Suprapubic skin (tissue), 4 donors: ENCODE results near the gene PUSL1. TPM values are rescaled to one million over a fixed set of nuclear protein-coding genes. Genes with fewer than 3 reads are reported as not detected.

ENCODE experiments used
- DNase-seq, 2 donors: peaks; one replicate each; pipeline ENCODE4 v3.0.0-alpha.2; 2019; ENCODE audit warnings: low spot score in 2 of 2
- H3K27ac ChIP-seq: fragments of 200-600 bp; sonication (generic); one replicate; pipeline ENCODE4 v1.5.1; 2019
- H3K27me3 ChIP-seq: fragments of 200-600 bp; sonication (generic); one replicate; pipeline ENCODE4 v1.5.1; 2019
- H3K36me3 ChIP-seq: fragments of 200-600 bp; sonication (generic); one replicate; pipeline ENCODE4 v1.5.1; 2019
- H3K4me1 ChIP-seq: fragments of 200-600 bp; sonication (generic); one replicate; pipeline ENCODE4 v1.5.1; 2019
- H3K4me3 ChIP-seq: fragments of 200-600 bp; sonication (generic); one replicate; pipeline ENCODE4 v1.5.1; 2019; ENCODE audit warnings: mild to moderate bottlenecking
- H3K9me3 ChIP-seq: fragments of 200-600 bp; sonication (generic); one replicate; pipeline ENCODE4 v1.5.1; 2019
- EP300 ChIP-seq: sonication (generic); formaldehyde crosslinking; IDR thresholded peaks from one replicate; pipeline ENCODE4 v1.6.1; 2017; ENCODE audit warnings: antibody characterized with exemption
- POLR2A ChIP-seq, 2 donors: fragments of 450-650 bp; IDR thresholded peaks; one replicate each; pipeline ENCODE4 v1.6.1; 2017; ENCODE audit warnings: antibody characterized with exemption in 2 of 2, mild to moderate bottlenecking in 2 of 2, moderate library complexity in 2 of 2
- POLR2AphosphoS5 ChIP-seq, 3 donors: sonication (generic); formaldehyde crosslinking; IDR thresholded peaks; one replicate each; pipeline ENCODE4 v1.6.1; 2017; ENCODE audit warnings: antibody characterized with exemption in 3 of 3
- WGBS: methylation state at CpG from one replicate; pipeline ENCODE4 v1.1.5; 2018; 5-methylcytosine and 5-hydroxymethylcytosine counted together
- total RNA-seq, 4 donors: library from RNA; depleted of rRNA; stranded (reverse); fragments of >200 nt; gene quantifications; one replicate each; pipeline ENCODE4 v1.1.0, GENCODE V29; 2016
- TF ChIP-seq, protein P1 (sequence below), 2 donors: fragments of 200-600 bp in 1 of 2; fragments of 450-650 bp in 1 of 2; sonication (generic) in 1 of 2; IDR thresholded peaks; one replicate each; pipeline ENCODE4 v1.5.1; 2016 to 2019; ENCODE audit warnings: antibody characterized with exemption in 2 of 2, mild to moderate bottlenecking in 1 of 2, moderate library complexity in 1 of 2

Gene PUSL1
- total RNA-seq, 4 donors from 2014 or later = 16.9 to 56.4 (median 36.4) TPM

DNA sequence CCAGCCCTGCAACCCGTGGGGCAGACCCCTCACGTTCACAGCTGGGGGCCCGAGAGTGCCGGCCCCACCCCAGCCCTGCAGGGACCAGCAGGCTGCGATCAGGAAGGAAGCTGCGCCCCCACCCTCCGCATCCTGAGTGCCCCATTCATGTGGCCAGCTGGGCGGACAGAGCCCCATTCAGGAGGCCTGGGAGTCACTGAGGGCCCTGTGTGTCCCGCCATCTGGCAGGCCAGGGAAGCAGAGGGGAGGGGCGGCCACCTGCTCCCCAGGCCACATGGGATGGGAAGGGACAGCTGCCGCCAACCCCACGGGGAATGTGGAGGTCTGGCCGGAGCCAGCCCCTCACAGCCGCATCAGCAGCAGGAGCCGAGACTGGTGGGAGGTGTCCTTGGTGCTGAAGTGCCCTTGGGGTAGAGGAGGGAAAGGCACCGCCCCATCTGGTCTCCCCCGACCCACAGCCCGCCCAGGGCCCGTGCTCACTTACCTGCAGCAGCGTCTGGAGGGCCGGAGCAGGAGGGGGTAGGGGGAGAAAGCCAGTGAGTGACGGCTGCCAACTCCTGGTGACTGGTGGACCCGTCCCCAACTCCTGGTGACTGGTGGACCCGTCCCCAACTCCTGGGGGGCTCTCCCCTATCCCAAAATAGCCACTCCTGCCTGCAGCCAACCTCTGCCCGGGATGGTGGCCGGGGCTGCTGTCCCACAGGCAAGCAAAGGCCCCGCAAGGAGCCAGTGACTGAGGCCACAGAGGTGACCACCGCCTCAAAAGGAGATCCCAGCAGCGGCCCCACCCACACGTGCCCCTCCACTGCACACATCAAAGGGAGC, 9.3 kb upstream of the PUSL1 start:
- 80% methylated on average over 6 of the region's 30 CpGs for whole genome bisulfite sequencing
- H3K9me3 ChIP-seq = no peaks in the 10 kb centered on the region
- H3K4me1 ChIP-seq = peaks cover 26% of the 10 kb centered on the region
- no peak overlapping the region for H3K27ac ChIP-seq
- H3K27me3 ChIP-seq = no peaks in the 10 kb centered on the region
- no peak for TF ChIP-seq POLR2AphosphoS5 (IDR thresholded peaks at IDR 0.05)
- TF ChIP-seq, protein P1, sequence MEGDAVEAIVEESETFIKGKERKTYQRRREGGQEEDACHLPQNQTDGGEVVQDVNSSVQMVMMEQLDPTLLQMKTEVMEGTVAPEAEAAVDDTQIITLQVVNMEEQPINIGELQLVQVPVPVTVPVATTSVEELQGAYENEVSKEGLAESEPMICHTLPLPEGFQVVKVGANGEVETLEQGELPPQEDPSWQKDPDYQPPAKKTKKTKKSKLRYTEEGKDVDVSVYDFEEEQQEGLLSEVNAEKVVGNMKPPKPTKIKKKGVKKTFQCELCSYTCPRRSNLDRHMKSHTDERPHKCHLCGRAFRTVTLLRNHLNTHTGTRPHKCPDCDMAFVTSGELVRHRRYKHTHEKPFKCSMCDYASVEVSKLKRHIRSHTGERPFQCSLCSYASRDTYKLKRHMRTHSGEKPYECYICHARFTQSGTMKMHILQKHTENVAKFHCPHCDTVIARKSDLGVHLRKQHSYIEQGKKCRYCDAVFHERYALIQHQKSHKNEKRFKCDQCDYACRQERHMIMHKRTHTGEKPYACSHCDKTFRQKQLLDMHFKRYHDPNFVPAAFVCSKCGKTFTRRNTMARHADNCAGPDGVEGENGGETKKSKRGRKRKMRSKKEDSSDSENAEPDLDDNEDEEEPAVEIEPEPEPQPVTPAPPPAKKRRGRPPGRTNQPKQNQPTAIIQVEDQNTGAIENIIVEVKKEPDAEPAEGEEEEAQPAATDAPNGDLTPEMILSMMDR (IDR thresholded peaks at IDR 0.05) = no peak
- no peak for TF ChIP-seq EP300
- no peak for TF ChIP-seq POLR2A (IDR thresholded peaks at IDR 0.05)
- H3K36me3 ChIP-seq = peaks cover 59% of the 10 kb centered on the region
- DNase-seq = no peak
- H3K4me3 ChIP-seq = no peak overlapping the region

DNA sequence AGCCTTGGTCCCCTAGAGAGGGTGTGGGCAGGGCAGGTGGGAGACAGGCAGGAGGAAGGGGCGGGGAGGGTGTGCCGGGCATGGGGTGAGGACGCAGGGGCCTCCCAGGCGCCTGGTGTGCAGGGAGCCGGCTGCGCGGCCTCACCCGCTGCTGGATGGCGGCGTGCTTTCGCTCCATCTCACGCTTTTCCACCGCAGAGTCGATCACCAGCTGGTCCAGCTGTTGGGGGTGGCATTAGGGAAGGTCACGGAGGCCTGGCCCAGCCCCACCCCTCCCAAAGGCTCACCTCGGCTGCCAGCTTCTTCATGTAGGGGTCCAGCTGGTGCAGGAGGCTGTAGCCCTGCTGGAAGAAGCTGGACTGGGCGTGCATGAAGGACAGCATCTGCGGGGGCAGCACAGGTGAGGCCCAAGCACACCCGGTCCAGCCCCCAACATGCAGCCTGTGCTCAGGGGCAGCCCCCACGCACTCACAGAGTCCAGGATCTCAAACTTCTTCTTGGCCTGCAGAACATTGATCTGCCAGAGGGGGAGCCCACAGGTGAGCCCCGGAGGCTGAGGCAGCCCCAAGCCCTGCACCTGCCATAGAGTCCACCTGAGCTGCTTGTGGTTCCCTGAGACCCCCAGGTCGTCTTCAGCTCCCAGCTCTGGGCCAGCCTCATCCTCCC, 8.6 kb upstream of the PUSL1 start:
- no peak for DNase-seq
- peaks cover 52% of the 10 kb centered on the region for H3K36me3 ChIP-seq
- 88% methylated on average over 10 of the region's 22 CpGs for WGBS

DNA sequence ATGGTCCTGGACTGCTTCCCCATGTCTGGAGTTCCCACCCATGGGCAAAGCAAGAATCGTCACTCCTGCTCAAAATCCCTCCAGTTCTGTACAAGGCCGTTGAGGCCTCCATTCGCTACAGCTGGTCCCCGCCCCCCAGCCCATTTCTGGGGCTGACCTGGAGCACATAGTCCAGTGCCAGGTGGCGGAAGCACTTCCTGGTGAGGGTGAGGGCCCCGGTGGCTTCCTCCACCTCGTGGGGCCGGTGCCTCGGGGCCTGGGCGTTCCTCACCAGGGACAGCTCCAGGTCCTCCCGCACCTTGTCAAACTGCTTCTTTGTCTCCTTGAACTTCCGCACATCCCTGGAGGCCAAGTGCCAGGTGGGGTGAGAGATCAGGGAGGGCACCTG, 8.1 kb upstream of the PUSL1 start:
- TF ChIP-seq EP300 = no peak
- TF ChIP-seq, protein P1 (IDR thresholded peaks at IDR 0.05) = no peak
- Histone ChIP-seq H3K4me1 (peaks cover 39% of the 10 kb centered on the region), H3K27ac (no peak overlapping the region), H3K9me3 (no peaks in the 10 kb centered on the region), H3K27me3 (no peaks in the 10 kb centered on the region), H3K4me3 (no peak overlapping the region), H3K36me3 (peaks cover 47% of the 10 kb centered on the region)
- WGBS = 74% methylated on average over 8 of the region's 12 CpGs
- no peak for DNase-seq

More for the DNA sequence above, 8.6 kb upstream of the PUSL1 start:
- H3K9me3 ChIP-seq = no peaks in the 10 kb centered on the region
- TF ChIP-seq POLR2A (IDR thresholded peaks at IDR 0.05) = no peak
- TF ChIP-seq POLR2AphosphoS5 (IDR thresholded peaks at IDR 0.05) = no peak
- TF ChIP-seq, protein P1 (IDR thresholded peaks at IDR 0.05) = peak in 1 of 2 donors; percentile 8
- H3K27ac ChIP-seq = no peak overlapping the region
- peaks cover 34% of the 10 kb centered on the region for H3K4me1 ChIP-seq
- H3K4me3 ChIP-seq = no peak overlapping the region
- H3K27me3 ChIP-seq = no peaks in the 10 kb centered on the region

DNA sequence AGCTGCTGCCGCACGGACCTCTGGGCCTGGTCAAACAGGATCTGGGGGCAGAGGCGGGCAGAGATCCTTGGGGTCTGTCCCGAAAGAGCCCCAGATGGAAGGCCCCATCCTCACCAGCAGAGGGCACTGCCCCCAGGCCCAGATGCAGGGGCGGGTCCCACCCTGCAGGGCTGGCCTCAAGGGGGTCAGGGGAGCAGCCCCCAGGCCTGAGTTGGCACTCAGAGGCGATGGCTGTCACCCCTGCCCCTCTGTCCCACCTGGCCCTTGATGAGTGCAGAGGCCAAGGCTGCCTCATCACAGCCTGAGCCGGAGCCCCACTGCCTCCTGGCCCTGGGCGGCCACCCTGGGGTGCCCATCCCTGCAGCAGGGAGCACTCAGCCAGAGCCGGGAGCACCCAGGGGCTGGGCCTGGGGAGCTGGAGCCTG, 6.4 kb upstream of the PUSL1 start:
- no peak for DNase-seq
- WGBS = 92% methylated on average over 2 of the region's 9 CpGs
- Histone ChIP-seq H3K27ac (no peak overlapping the region), H3K36me3 (peaks cover 30% of the 10 kb centered on the region), H3K9me3 (no peaks in the 10 kb centered on the region), H3K27me3 (no peaks in the 10 kb centered on the region), H3K4me1 (peaks cover 56% of the 10 kb centered on the region), H3K4me3 (no peak overlapping the region)
- no peak for TF ChIP-seq EP300
- TF ChIP-seq, protein P1 (IDR thresholded peaks at IDR 0.05) = peak in 1 of 2 donors; percentile 34

DNA sequence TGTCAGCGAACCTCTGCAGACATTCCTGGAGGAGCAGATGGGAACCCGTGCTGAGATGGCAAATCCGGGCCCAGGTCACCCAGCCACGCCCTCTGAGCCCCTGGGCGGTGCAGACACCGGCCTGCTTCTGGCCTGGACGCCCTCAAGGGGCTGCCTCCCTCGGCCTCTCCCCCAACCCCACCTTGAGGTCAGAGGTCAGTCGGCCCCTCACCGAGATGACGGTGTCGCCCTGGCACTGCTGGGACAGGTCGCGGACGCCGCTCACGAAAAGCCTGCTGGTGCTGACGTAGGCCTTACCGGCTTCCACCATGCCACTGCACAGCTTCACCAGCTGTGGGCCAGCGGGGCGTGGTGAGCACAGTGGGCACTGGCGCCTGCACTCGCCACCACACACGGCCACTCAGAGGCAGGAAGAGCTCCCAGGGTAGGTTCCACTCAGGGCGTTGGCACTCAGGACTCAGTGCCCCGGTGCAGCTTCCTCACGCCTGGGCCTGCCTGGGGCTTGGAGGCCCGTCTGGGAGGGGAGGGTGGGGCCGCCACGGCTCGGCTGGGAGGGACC, 5.4 kb upstream of the PUSL1 start:
- peaks cover 24% of the 10 kb centered on the region for H3K36me3 ChIP-seq
- peak overlapping the region; percentile 93 for H3K27ac ChIP-seq
- H3K4me1 ChIP-seq = peaks cover 61% of the 10 kb centered on the region
- 36% methylated on average over 8 of the region's 31 CpGs for WGBS
- no peaks in the 10 kb centered on the region for H3K9me3 ChIP-seq
- TF ChIP-seq EP300 = no peak
- TF ChIP-seq POLR2AphosphoS5 (IDR thresholded peaks at IDR 0.05) = no peak
- TF ChIP-seq, protein P1 (IDR thresholded peaks at IDR 0.05) = no peak
- no peak for TF ChIP-seq POLR2A (IDR thresholded peaks at IDR 0.05)
- H3K27me3 ChIP-seq = no peaks in the 10 kb centered on the region
- DNase-seq = no peak
- peak overlapping the region; percentile 65 for H3K4me3 ChIP-seq
